ENCODE results near the gene TOPORS. TPM values are rescaled to one million over a fixed set of nuclear protein-coding genes. Genes with fewer than 3 reads are reported as not detected.

TOPORS gene
- total RNA-seq, 3 donors from 2014 or later: 20.2 to 35.6 (median 26.5) TPM

GRCh38 chr9:32590476-32590875 lies 38.1 kb upstream of the TOPORS start:
- TF ChIP-seq CTCF (IDR thresholded peaks at IDR 0.05) (no peak), POLR2A (IDR thresholded peaks at IDR 0.05) (no peak), POLR2AphosphoS5 (IDR thresholded peaks at IDR 0.05) (no peak)
- Histone ChIP-seq H3K27ac (no peak overlapping the region), H3K4me3 (no peak overlapping the region), H3K4me1 (no peaks in the 10 kb centered on the region), H3K9me3 (no peaks in the 10 kb centered on the region), H3K27me3 (no peaks in the 10 kb centered on the region), H3K36me3 (no peaks in the 10 kb centered on the region)
- DNase-seq (ENCODE audit: low spot score in 2 of 2): no peak
- intact Hi-C loops (cut with DNase I; ENCODE audit: low total_unique reads): no loop called here

- Histone ChIP-seq H3K27me3 (no peaks in the 10 kb centered on the region), H3K9me3 (no peaks in the 10 kb centered on the region), H3K27ac (no peak overlapping the region), H3K4me3 (no peak overlapping the region), H3K36me3 (no peaks in the 10 kb centered on the region), H3K4me1 (no peaks in the 10 kb centered on the region)
- intact Hi-C loops (cut with DNase I; ENCODE audit: low total_unique reads): loop anchor here (10.0 kb wide), 1 partner anchor 366 kb away; no protein-coding TSS in a partner anchor
- DNase-seq (ENCODE audit: low spot score in 2 of 2): no peak
- peak in 1 of 3 donors; percentile 24 for TF ChIP-seq CTCF (IDR thresholded peaks at IDR 0.05)
- no peak for TF ChIP-seq POLR2A (IDR thresholded peaks at IDR 0.05)
- no peak for TF ChIP-seq POLR2AphosphoS5 (IDR thresholded peaks at IDR 0.05)
Measured at GRCh38 chr9:32589083-32589723, 36.8 kb upstream of the TOPORS start.

GRCh38 chr9:32587901-32588300 lies 35.5 kb upstream of the TOPORS start:
- intact Hi-C loops (cut with DNase I; ENCODE audit: low total_unique reads): loop anchor here (10.0 kb wide), 1 partner anchor 367 kb away; no protein-coding TSS in a partner anchor
- DNase-seq (ENCODE audit: low spot score in 2 of 2): no peak
- Histone ChIP-seq H3K27ac (no peak overlapping the region), H3K27me3 (no peaks in the 10 kb centered on the region), H3K4me3 (no peak overlapping the region), H3K9me3 (no peaks in the 10 kb centered on the region), H3K4me1 (no peaks in the 10 kb centered on the region), H3K36me3 (no peaks in the 10 kb centered on the region)
- no peak for TF ChIP-seq CTCF (IDR thresholded peaks at IDR 0.05)
- TF ChIP-seq POLR2AphosphoS5 (IDR thresholded peaks at IDR 0.05): no peak
- TF ChIP-seq POLR2A (IDR thresholded peaks at IDR 0.05): no peak

GRCh38 chr9:32584784-32585183 lies 32.4 kb upstream of the TOPORS start:
- Histone ChIP-seq H3K4me3 (no peak overlapping the region), H3K9me3 (no peaks in the 10 kb centered on the region), H3K27ac (no peak overlapping the region), H3K36me3 (no peaks in the 10 kb centered on the region), H3K27me3 (no peaks in the 10 kb centered on the region), H3K4me1 (no peaks in the 10 kb centered on the region)
- TF ChIP-seq POLR2A (IDR thresholded peaks at IDR 0.05) (no peak), CTCF (IDR thresholded peaks at IDR 0.05) (no peak), POLR2AphosphoS5 (IDR thresholded peaks at IDR 0.05) (no peak)
- intact Hi-C loops (cut with DNase I; ENCODE audit: low total_unique reads): loop anchor here (5.0 to 10.0 kb wide), 2 partner anchors 207 to 370 kb away; no protein-coding TSS in a partner anchor
- DNase-seq (ENCODE audit: low spot score in 2 of 2): no peak

- Histone ChIP-seq H3K4me3 (no peak overlapping the region), H3K36me3 (no peaks in the 10 kb centered on the region), H3K27ac (no peak overlapping the region), H3K9me3 (no peaks in the 10 kb centered on the region), H3K4me1 (no peaks in the 10 kb centered on the region), H3K27me3 (no peaks in the 10 kb centered on the region)
- peak in 2 of 3 donors; percentile 18 to 32 for TF ChIP-seq CTCF (IDR thresholded peaks at IDR 0.05)
- TF ChIP-seq POLR2AphosphoS5 (IDR thresholded peaks at IDR 0.05): no peak
- intact Hi-C loops (cut with DNase I; ENCODE audit: low total_unique reads): loop anchor here (5.0 to 10.0 kb wide), 2 partner anchors 204 to 373 kb away; no protein-coding TSS in a partner anchor
- DNase-seq (ENCODE audit: low spot score in 2 of 2): no peak
Measured at GRCh38 chr9:32581512-32582143, 29.2 kb upstream of the TOPORS start.

Measured in breast epithelium (tissue), 4 donors.